HEK293 (cell line): Measurements from ENCODE around the gene PNLDC1.

Experiments
- CTCF ChIA-PET: fragments of 350-600 bp; formaldehyde crosslinking; extraction: SDS; loops from one replicate; lab custom pipeline; 2021; ENCODE audit warnings: antibody characterized with exemption; lab: Yijun Ruan, JAX
- POLR2A ChIA-PET: fragments of 300-600 bp; formaldehyde crosslinking; extraction: SDS; loops from one replicate; lab custom pipeline; 2020; ENCODE audit warnings: antibody characterized with exemption, inconsistent platforms; lab: Yijun Ruan, JAX
- H3K27ac ChIP-seq: fragments of 200-500 bp; sonication (Bioruptor generic); 2 replicates; pipeline ENCODE4 v1.5.1; 2014; ENCODE audit warnings: low read depth, low read length, control low read depth, inconsistent platforms; ENCODE audit errors: extremely low read depth
- H3K36me3 ChIP-seq, 2 experiments: fragments of 200-500 bp in 1 of 2; sonication (Bioruptor generic) in 1 of 2; 1 replicate in 1 of 2; 2 replicates in 1 of 2; pipeline ENCODE4 v1.5.1; 2014 to 2017; ENCODE audit warnings: inconsistent platforms in 2 of 2, low read length in 2 of 2; ENCODE audit not compliant: control insufficient read depth in 2 of 2, insufficient read depth in 1 of 2
- H3K4me1 ChIP-seq: fragments of 200-500 bp; sonication (Bioruptor generic); 2 replicates; pipeline ENCODE4 v1.5.1; 2014; ENCODE audit warnings: mild to moderate bottlenecking, low read length, inconsistent platforms; ENCODE audit not compliant: control insufficient read depth, insufficient read depth
- H3K4me3 ChIP-seq: 2 replicates; pipeline ENCODE4 v1.5.1; 2011; ENCODE audit warnings: low read depth, mild to moderate bottlenecking, control low read depth, low read length, moderate library complexity
- H3K9me3 ChIP-seq: fragments of 200-500 bp; sonication (Bioruptor generic); 2 replicates; pipeline ENCODE4 v1.5.1; 2014; ENCODE audit warnings: low read depth, low read length, inconsistent platforms; ENCODE audit not compliant: control insufficient read depth, insufficient read depth
- FEZF1 ChIP-seq: fragments of 450-650 bp; formaldehyde crosslinking; IDR thresholded peaks from 2 replicates; pipeline ENCODE4 v1.5.1; 2016; ENCODE audit warnings: missing biosample characterization, missing genetic modification characterization
- GFI1B ChIP-seq: fragments of 450-650 bp; formaldehyde crosslinking; IDR thresholded peaks from 2 replicates; pipeline ENCODE4 v1.5.1; 2016; ENCODE audit warnings: missing biosample characterization, missing genetic modification characterization
- GLIS2 ChIP-seq: fragments of 450-650 bp; formaldehyde crosslinking; IDR thresholded peaks from 2 replicates; pipeline ENCODE4 v1.5.1; 2016; ENCODE audit warnings: missing biosample characterization, missing genetic modification characterization
- HIC1 ChIP-seq: fragments of 450-650 bp; formaldehyde crosslinking; IDR thresholded peaks from 2 replicates; pipeline ENCODE4 v1.5.1; 2016; ENCODE audit warnings: missing biosample characterization, missing genetic modification characterization
- PRDM1 ChIP-seq: fragments of 450-650 bp; formaldehyde crosslinking; IDR thresholded peaks from 2 replicates; pipeline ENCODE4; 2016; ENCODE audit warnings: missing biosample characterization, missing genetic modification characterization
- SCRT2 ChIP-seq: fragments of 450-650 bp; formaldehyde crosslinking; IDR thresholded peaks from 2 replicates; pipeline ENCODE4 v1.5.1; 2016; ENCODE audit warnings: missing biosample characterization, missing genetic modification characterization
- TCF7L2 ChIP-seq: IDR thresholded peaks from 2 replicates; pipeline ENCODE4 v1.6.1; 2011; ENCODE audit warnings: low read depth, mild to moderate bottlenecking, inconsistent platforms, low read length, moderate library complexity, borderline replicate concordance
- ZBTB11 ChIP-seq: fragments of 450-650 bp; formaldehyde crosslinking; conservative IDR thresholded peaks from 2 replicates; pipeline ENCODE4 v1.5.1; 2016; ENCODE audit warnings: low read depth, missing biosample characterization, missing genetic modification characterization
- ZBTB17 ChIP-seq: fragments of 450-650 bp; formaldehyde crosslinking; IDR thresholded peaks from 2 replicates; pipeline ENCODE4 v1.5.1; 2016; ENCODE audit warnings: missing biosample characterization, missing genetic modification characterization
- ZBTB26 ChIP-seq: fragments of 450-650 bp; formaldehyde crosslinking; optimal IDR thresholded peaks from 2 replicates; pipeline ENCODE3; 2016; ENCODE audit warnings: missing biosample characterization, mild to moderate bottlenecking, missing genetic modification characterization
- ZFP3 ChIP-seq: fragments of 450-650 bp; formaldehyde crosslinking; IDR thresholded peaks from 2 replicates; pipeline ENCODE4 v1.5.1; 2016; ENCODE audit warnings: low read depth, missing biosample characterization, missing genetic modification characterization
- ZNF10 ChIP-seq: fragments of 450-650 bp; formaldehyde crosslinking; IDR thresholded peaks from 2 replicates; pipeline ENCODE4 v1.5.1; 2017; ENCODE audit warnings: missing biosample characterization, missing genetic modification characterization
- ZNF169 ChIP-seq: fragments of 450-650 bp; formaldehyde crosslinking; IDR thresholded peaks from 2 replicates; pipeline ENCODE4 v1.5.1; 2016; ENCODE audit warnings: missing biosample characterization, missing genetic modification characterization
- ZNF2 ChIP-seq: fragments of 450-650 bp; formaldehyde crosslinking; IDR thresholded peaks from 2 replicates; pipeline ENCODE4 v1.5.1; 2016; ENCODE audit warnings: missing biosample characterization, missing genetic modification characterization
- ZNF335 ChIP-seq: fragments of 450-650 bp; formaldehyde crosslinking; conservative IDR thresholded peaks from 2 replicates; pipeline ENCODE4 v1.5.1; 2016; ENCODE audit warnings: missing biosample characterization, missing genetic modification characterization
- ZNF416 ChIP-seq: fragments of 450-650 bp; formaldehyde crosslinking; IDR thresholded peaks from 2 replicates; pipeline ENCODE4 v1.5.1; 2016; ENCODE audit warnings: missing biosample characterization, missing genetic modification characterization
- ZNF501 ChIP-seq: fragments of 450-650 bp; formaldehyde crosslinking; IDR thresholded peaks from 2 replicates; pipeline ENCODE4 v1.5.1; 2016; ENCODE audit warnings: missing biosample characterization, missing genetic modification characterization
- ZNF510 ChIP-seq: fragments of 450-650 bp; formaldehyde crosslinking; IDR thresholded peaks from 2 replicates; pipeline ENCODE4 v1.5.1; 2018; ENCODE audit warnings: mild to moderate bottlenecking, missing genetic modification characterization, missing biosample characterization; ENCODE audit not compliant: insufficient replicate concordance
- ZNF600 ChIP-seq: fragments of 450-650 bp; formaldehyde crosslinking; IDR thresholded peaks from 2 replicates; pipeline ENCODE4 v1.5.1; 2016; ENCODE audit warnings: missing biosample characterization, missing genetic modification characterization
- ZNF621 ChIP-seq: fragments of 450-650 bp; formaldehyde crosslinking; IDR thresholded peaks from 2 replicates; pipeline ENCODE4 v1.5.1; 2017; ENCODE audit warnings: missing biosample characterization, missing genetic modification characterization
- ZNF660 ChIP-seq: fragments of 450-650 bp; IDR thresholded peaks from 2 replicates; pipeline ENCODE4 v1.5.1; 2018; ENCODE audit warnings: missing biosample characterization, mild to moderate bottlenecking, missing genetic modification characterization
- ZNF701 ChIP-seq: fragments of 450-650 bp; formaldehyde crosslinking; IDR thresholded peaks from 2 replicates; pipeline ENCODE4 v1.5.1; 2016; ENCODE audit warnings: missing biosample characterization, missing genetic modification characterization
- ZNF768 ChIP-seq: fragments of 450-650 bp; formaldehyde crosslinking; IDR thresholded peaks from 2 replicates; pipeline ENCODE4 v1.5.1; 2018; ENCODE audit warnings: missing biosample characterization, mild to moderate bottlenecking, missing genetic modification characterization
- ZNF777 ChIP-seq: fragments of 450-650 bp; formaldehyde crosslinking; IDR thresholded peaks from 2 replicates; pipeline ENCODE4 v1.5.1; 2017; ENCODE audit warnings: missing biosample characterization, missing genetic modification characterization, borderline replicate concordance
- ZNF785 ChIP-seq: fragments of 450-650 bp; formaldehyde crosslinking; IDR thresholded peaks from 2 replicates; pipeline ENCODE4 v1.5.1; 2016; ENCODE audit warnings: missing biosample characterization, missing genetic modification characterization
- TF ChIP-seq, protein P1 (sequence below): fragments of 450-650 bp; formaldehyde crosslinking; conservative IDR thresholded peaks from 2 replicates; pipeline ENCODE4 v1.5.1; 2016; ENCODE audit warnings: low read depth, missing biosample characterization, missing genetic modification characterization

The PNLDC1 gene

DNA sequence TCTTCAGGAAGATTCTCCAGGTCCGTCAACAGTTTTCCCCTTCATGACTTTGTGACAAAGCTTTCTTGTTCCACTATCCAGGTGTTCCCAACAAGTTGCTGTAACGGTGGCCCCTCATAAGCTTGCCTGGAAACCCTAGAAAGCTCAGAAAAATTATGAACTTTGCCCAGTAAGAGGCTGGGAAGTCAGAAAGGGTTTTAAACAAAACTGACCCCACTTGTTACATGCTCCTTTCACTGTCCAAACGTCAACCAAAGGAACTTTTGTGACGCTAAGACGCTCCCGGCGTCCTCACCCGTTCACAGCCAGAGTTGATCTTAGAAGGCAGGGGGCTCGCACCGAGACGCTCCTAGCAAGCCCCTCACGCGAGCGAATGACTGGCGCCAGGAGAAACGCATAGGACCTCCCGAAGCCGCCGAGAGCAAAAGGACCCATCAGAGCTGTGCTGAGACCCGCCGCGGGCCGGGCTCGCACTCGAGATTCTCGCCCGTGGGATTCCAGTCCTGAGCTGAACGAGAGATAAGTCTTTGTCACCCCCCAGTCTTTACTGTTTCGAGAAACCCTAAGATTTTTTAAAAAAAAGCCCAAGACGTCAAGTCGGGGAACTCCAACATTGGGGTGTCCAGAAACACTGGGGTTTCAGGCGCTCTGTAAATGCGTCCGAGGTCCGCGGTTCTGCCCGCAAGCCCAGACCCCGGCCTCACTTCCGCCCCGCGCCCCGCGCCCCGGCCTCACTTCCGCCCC lies 38.8 kb upstream of the PNLDC1 start:
- ChIA-PET CTCF (interaction anchor here (1.0 to 1.9 kb wide), 2 partner anchors 70 to 73 kb away, joined by 4 to 5 read pairs; no protein-coding TSS in a partner anchor), POLR2A (interaction anchor here (1.0 to 6.3 kb wide), 13 partner anchors 9 to 69 kb away, joined by 3 to 88 read pairs (median 5); partner anchors contain the start of genes MRPL18, TCP1 and WTAP)
- no peaks in the 10 kb centered on the region for H3K9me3 ChIP-seq
- peak overlapping the region; percentile 64 for H3K4me3 ChIP-seq
- no peaks in the 10 kb centered on the region for H3K4me1 ChIP-seq
- peaks cover 16 to 60% of the 10 kb centered on the region in 2 experiments for H3K36me3 ChIP-seq
- peak overlapping the region; percentile 90 for H3K27ac ChIP-seq
- TF ChIP-seq ZBTB17 (tag by site-specific recombination): no peak
- peak; percentile 8; the same call in 1 of the 2 replicates for TF ChIP-seq ZNF660 (tag by site-specific recombination)
- peak; percentile 51 for TF ChIP-seq ZBTB26 (tag by site-specific recombination)
- TF ChIP-seq FEZF1 (tag by site-specific recombination): no peak
- TF ChIP-seq ZNF621 (tag by site-specific recombination): no peak
- TF ChIP-seq, protein P1, sequence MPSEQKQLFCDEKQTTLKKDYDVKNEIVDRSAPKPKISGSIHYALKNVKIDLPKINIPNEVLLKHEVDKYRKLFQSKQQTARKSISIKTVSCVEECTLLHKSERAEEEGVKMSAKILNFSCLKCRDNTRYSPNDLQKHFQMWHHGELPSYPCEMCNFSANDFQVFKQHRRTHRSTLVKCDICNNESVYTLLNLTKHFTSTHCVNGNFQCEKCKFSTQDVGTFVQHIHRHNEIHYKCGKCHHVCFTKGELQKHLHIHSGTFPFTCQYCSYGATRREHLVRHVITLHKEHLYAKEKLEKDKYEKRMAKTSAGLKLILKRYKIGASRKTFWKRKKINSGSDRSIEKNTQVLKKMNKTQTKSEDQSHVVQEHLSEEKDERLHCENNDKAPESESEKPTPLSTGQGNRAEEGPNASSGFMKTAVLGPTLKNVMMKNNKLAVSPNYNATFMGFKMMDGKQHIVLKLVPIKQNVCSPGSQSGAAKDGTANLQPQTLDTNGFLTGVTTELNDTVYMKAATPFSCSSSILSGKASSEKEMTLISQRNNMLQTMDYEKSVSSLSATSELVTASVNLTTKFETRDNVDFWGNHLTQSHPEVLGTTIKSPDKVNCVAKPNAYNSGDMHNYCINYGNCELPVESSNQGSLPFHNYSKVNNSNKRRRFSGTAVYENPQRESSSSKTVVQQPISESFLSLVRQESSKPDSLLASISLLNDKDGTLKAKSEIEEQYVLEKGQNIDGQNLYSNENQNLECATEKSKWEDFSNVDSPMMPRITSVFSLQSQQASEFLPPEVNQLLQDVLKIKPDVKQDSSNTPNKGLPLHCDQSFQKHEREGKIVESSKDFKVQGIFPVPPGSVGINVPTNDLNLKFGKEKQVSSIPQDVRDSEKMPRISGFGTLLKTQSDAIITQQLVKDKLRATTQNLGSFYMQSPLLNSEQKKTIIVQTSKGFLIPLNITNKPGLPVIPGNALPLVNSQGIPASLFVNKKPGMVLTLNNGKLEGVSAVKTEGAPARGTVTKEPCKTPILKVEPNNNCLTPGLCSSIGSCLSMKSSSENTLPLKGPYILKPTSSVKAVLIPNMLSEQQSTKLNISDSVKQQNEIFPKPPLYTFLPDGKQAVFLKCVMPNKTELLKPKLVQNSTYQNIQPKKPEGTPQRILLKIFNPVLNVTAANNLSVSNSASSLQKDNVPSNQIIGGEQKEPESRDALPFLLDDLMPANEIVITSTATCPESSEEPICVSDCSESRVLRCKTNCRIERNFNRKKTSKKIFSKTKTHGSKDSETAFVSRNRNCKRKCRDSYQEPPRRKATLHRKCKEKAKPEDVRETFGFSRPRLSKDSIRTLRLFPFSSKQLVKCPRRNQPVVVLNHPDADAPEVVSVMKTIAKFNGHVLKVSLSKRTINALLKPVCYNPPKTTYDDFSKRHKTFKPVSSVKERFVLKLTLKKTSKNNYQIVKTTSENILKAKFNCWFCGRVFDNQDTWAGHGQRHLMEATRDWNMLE: 0 out of 2 replicates have a peak, but pooled peaks have one; percentile 17
- TF ChIP-seq ZNF2: no peak
- TF ChIP-seq PRDM1: 0 out of 2 replicates have a peak, but pooled peaks have one; percentile 4
- TF ChIP-seq ZNF785 (tag by site-specific recombination): no peak
- TF ChIP-seq ZNF335 (tag by site-specific recombination): peak; percentile 97
- TF ChIP-seq ZNF169 (tag by site-specific recombination): no peak
- TF ChIP-seq ZBTB11 (tag by site-specific recombination): peak; percentile 75
- no peak for TF ChIP-seq TCF7L2
- TF ChIP-seq ZNF416 (tag by site-specific recombination): no peak
- no peak for TF ChIP-seq ZNF510 (tag by site-specific recombination)
- no peak for TF ChIP-seq ZNF600 (tag by site-specific recombination)
- no peak for TF ChIP-seq ZFP3 (tag by site-specific recombination)
- 0 out of 2 replicates have a peak, but pooled peaks have one; percentile 21 for TF ChIP-seq ZNF777 (tag by site-specific recombination)
- TF ChIP-seq ZNF501 (tag by site-specific recombination): no peak
- no peak for TF ChIP-seq HIC1
- peak; percentile 74 for TF ChIP-seq SCRT2
- no peak for TF ChIP-seq ZNF10
- no peak for TF ChIP-seq GFI1B (tag by site-specific recombination)
- TF ChIP-seq GLIS2: peak; percentile 12; the same call in 1 of the 2 replicates
- no peak for TF ChIP-seq ZNF701 (tag by site-specific recombination)
- no peak for TF ChIP-seq ZNF768 (tag by site-specific recombination)
